ENCODE data around the gene UTP18. TPM values are rescaled to one million over a fixed set of nuclear protein-coding genes. Genes with fewer than 3 reads are reported as not detected.

Gene UTP18
- total and polyA plus RNA-seq, 9 of the 15 experiments (the other 6 are each of a cell fraction or from before 2014, with no cell fraction given): 31.1 to 99.2 (median 66.7) TPM

- TF ChIP-seq JUND (IDR thresholded peaks at IDR 0.05; ENCODE audit: borderline replicate concordance, low read depth, low read length) (no peak), JUND (tag; IDR thresholded peaks at IDR 0.05; ENCODE audit: borderline replicate concordance, low read depth, low read length) (no peak), NCOA6 (IDR thresholded peaks at IDR 0.05) (no peak), SAP30 (IDR thresholded peaks at IDR 0.05; ENCODE audit: borderline replicate concordance, insufficient read depth, low read depth, low read length, poor library complexity, severe bottlenecking) (peak; percentile 8), HMG20A (CRISPR knock-in tag; conservative IDR thresholded peaks at IDR 0.05) (no peak), STAT5A (IDR thresholded peaks at IDR 0.05; ENCODE audit: borderline replicate concordance, low read length) (no peak), EWSR1 (IDR thresholded peaks at IDR 0.05; ENCODE audit: borderline replicate concordance, low read depth, partially characterized antibody) (no peak), CAMTA2 (CRISPR knock-in tag; conservative IDR thresholded peaks at IDR 0.05) (no peak), ELF1 (tag; IDR thresholded peaks at IDR 0.05) (no peak), KDM5B (IDR thresholded peaks at IDR 0.05; ENCODE audit: insufficient replicate concordance, low read depth, low read length) (no peak), SMAD2 (IDR thresholded peaks at IDR 0.05; ENCODE audit: low read depth, low read length) (no peak), CHAMP1 (IDR thresholded peaks at IDR 0.05) (no peak), ZNF165 (CRISPR knock-in tag; IDR thresholded peaks at IDR 0.05; ENCODE audit: borderline replicate concordance) (no peak), KDM1A (IDR thresholded peaks at IDR 0.05) (0 out of 4 replicates have a peak, but pooled peaks of 1 of the 2 experiments have one; percentile 15), ZNF408 (CRISPR knock-in tag; IDR thresholded peaks at IDR 0.05; ENCODE audit: low read depth) (no peak), BCOR (IDR thresholded peaks at IDR 0.05) (no peak), ATF1 (CRISPR knock-in tag; IDR thresholded peaks at IDR 0.05) (no peak), ATF1 (tag; IDR thresholded peaks at IDR 0.05) (no peak), ZNF3 (CRISPR knock-in tag; IDR thresholded peaks at IDR 0.05) (no peak)
- TF ChIP-seq, protein P1, sequence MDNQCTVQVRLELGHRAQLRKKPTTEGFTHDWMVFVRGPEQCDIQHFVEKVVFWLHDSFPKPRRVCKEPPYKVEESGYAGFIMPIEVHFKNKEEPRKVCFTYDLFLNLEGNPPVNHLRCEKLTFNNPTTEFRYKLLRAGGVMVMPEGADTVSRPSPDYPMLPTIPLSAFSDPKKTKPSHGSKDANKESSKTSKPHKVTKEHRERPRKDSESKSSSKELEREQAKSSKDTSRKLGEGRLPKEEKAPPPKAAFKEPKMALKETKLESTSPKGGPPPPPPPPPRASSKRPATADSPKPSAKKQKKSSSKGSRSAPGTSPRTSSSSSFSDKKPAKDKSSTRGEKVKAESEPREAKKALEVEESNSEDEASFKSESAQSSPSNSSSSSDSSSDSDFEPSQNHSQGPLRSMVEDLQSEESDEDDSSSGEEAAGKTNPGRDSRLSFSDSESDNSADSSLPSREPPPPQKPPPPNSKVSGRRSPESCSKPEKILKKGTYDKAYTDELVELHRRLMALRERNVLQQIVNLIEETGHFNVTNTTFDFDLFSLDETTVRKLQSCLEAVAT (IDR thresholded peaks at IDR 0.05): peak in 1 of 2 experiments; percentile 38; a peak in 1 of 4 replicates
- TF ChIP-seq, protein P2, sequence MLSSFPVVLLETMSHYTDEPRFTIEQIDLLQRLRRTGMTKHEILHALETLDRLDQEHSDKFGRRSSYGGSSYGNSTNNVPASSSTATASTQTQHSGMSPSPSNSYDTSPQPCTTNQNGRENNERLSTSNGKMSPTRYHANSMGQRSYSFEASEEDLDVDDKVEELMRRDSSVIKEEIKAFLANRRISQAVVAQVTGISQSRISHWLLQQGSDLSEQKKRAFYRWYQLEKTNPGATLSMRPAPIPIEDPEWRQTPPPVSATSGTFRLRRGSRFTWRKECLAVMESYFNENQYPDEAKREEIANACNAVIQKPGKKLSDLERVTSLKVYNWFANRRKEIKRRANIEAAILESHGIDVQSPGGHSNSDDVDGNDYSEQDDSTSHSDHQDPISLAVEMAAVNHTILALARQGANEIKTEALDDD (IDR thresholded peaks at IDR 0.05): peak; percentile 85
- TF ChIP-seq, protein P3, sequence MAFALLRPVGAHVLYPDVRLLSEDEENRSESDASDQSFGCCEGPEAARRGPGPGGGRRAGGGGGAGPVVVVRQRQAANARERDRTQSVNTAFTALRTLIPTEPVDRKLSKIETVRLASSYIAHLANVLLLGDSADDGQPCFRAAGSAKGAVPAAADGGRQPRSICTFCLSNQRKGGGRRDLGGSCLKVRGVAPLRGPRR (CRISPR knock-in tag; IDR thresholded peaks at IDR 0.05): no peak
Measured at GRCh38 chr17:51261024-51261963, 948 bp downstream of the UTP18 start (continued).
